Measurements from ENCODE around the gene PEX1.
"Not testable (repeated sequence)": the region's sequence is repeated elsewhere in the genome, so short reads cannot be mapped to it uniquely, and the experiment has no call there.

The PEX1 gene

GRCh38 chr7:92503767-92504166 lies 24.6 kb downstream of the PEX1 start:
- DNase-seq = no peak

DNA sequence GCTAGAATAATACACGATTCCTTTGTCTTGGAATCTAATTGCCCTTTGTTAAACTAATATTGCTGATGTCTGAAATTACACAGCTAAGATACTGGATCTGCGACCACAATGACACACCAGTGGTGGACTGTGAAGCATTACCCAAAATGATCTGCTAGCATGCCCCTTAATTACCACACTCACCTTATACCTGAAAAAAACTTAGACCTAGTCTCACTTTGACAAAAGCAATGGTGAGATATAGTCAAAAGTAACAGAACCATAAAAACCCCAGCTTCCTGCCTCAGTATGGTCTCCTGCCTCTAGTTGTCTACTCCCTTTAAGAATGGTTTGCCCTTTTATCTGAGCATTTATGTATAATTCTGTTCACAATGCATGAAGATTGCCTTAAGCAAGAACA lies 29.8 kb downstream of the PEX1 start:
- DNase-seq = no peak

DNA sequence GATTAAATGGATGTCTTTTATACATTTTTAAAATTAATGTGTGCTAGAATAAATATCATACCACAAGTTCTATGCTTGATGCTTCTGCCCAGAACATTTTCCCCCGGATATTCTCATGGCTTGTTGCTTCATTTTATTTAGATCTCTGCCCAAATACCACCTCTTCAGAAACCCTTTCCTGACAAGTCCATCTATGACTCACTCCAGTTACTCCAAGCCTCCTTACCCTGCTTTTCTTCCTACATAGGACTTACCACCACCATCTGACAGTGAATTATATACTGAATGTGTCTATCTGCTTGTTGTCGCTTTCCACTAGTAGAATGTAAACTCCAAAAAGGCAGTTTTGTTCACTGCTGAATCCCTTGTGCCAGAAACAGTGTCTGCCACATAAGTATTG lies 31.4 kb downstream of the PEX1 start:
- no peak for DNase-seq

- no peak for DNase-seq
Observed at GRCh38 chr7:92489634-92490033, 38.7 kb downstream of the PEX1 start.

- DNase-seq = no peak
Observed at GRCh38 chr7:92487804-92488203, 40.5 kb downstream of the PEX1 start.

DNA sequence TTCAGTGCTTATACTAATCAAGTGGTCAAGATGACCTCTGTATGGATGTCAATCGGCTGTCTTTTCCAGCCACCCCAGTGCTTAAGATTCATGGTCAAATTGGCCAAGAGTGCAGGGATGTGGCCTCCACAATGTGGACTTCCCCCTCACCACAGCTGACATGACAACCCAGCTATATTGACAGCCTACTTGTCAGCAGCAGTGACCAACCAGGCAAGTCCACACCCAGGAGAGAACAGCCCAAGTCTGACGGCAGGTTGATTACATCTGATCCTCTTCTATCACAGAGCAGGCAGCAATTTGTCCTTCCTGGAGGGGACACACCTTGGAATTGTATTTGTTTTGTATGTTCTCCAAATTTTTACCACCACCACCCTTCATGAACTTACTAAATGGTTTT lies 42.3 kb downstream of the PEX1 start:
- no peak for DNase-seq

- no peak for DNase-seq
Observed at GRCh38 chr7:92485267-92485892, 42.9 kb downstream of the PEX1 start.

- not testable (repeated sequence) for DNase-seq
Observed at GRCh38 chr7:92484226-92484625, 44.1 kb downstream of the PEX1 start.

GRCh38 chr7:92483624-92484023 lies 44.7 kb downstream of the PEX1 start:
- not testable (repeated sequence) for DNase-seq

DNA sequence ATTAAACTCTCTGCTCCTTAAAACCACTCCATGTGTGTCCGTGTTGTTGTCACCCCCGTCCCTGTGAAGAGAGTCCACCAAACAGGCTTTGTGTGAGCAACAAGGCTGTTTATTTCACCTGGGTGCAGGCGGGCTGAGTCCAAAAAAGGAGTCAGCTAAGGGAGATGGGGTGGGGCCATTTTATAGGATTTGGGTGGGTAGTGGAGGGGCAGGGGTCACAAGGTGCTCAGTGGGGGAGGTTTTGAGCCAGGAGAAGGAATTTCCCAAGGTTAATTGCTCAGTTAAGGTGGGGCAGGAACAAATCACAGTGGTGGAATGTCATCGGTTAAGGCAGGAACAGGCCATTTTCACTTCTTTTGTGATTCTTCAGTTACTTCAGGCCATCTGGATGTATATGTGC lies 49.2 kb downstream of the PEX1 start:
- DNase-seq = not testable (repeated sequence)

- no peak for DNase-seq
Observed at GRCh38 chr7:92478711-92479110, 49.6 kb downstream of the PEX1 start.

DNA sequence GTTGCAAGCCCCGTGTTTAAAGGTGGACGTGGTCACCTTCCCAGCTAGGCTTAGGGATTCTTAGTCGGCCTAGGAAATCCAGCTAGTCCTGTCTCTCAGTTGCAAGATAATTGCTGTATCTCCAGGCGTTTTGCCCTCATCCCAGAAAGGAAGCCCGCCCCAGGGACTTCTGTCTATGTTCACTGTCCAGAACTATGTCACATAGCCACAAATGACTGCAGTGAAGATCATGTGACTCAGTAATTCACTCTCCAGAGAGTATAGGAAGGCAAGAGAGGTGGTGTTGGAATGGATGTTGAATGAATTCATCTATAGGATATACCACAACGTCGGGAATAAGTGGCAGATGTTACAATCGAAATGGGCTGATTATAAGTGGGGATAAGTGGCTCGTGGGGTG lies 50.2 kb downstream of the PEX1 start:
- no peak for DNase-seq

GRCh38 chr7:92477681-92478080 lies 50.6 kb downstream of the PEX1 start, which contains the start of gene ERVW-1:
Gene ERVW-1 (minus strand): TSS chr7:92477946. CDS start chr7:92470381, 7,565 bp downstream.
- not testable (repeated sequence) for DNase-seq

DNA sequence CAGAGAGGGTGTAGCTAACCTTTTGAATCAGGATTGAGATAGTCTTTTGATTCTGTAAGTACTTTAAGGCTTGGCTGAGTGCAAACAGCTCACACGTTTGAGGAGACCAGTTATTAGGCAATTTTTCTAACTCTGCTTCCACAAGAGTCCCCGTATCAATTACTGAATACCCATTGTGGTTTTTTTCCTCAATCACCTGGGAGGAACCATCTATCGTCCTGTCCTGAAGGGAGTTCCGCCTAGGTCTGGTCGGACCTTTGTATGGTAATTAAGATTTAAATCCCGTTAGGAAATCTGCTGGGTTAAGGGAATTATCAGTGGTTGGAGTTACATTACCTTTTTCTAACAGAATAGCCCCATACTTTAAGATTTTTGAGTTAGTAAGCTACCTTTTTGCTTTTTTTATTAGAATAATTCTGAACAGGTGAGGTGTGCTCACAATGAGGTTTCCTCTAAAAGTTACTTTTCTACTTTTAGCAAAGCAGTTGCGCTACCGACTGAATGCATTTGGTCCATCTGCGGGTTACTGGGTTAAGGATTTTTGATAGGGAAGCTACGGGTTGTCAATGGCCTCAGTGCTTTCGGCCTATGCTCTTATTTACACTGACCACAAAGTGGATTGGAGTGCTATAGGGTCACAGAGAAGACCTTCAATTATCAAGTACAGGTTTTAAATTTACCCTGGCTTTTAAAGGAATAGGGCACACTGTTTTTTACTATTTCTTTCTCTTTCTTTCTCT lies 52.3 kb downstream of the PEX1 start:
- not testable (repeated sequence) for DNase-seq

DNA sequence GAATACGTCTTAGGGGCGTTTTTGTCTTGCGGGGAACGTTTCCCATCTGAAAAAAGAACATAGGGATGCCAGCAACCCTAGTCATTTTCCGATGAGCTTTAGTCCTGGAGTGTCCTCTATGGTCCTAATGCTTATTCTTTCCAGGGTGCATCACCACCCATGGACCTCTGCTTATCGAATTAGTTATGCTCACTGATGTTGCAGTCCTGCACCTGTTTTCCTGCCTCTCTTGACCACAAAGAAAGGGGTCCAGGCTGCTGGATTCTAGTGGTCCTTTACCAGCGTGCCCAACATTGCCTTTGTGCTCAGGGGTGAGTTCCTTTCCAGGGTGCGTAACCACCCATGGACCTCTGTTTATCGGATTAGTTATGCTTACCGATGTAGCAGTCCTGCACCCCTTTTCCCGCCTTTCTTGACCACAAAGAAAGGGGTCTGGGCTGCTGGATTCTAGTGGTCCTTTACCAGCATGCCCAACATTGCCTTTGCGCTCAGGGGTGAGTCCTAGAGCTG lies 53.0 kb downstream of the PEX1 start:
- not testable (repeated sequence) for DNase-seq

- not testable (repeated sequence) for DNase-seq
Observed at GRCh38 chr7:92473989-92474388, 54.3 kb downstream of the PEX1 start.

- not testable (repeated sequence) for DNase-seq
Observed at GRCh38 chr7:92468589-92468988, 59.7 kb downstream of the PEX1 start.

- DNase-seq = no peak
Observed at GRCh38 chr7:92466682-92467081, 61.6 kb downstream of the PEX1 start.

DNA sequence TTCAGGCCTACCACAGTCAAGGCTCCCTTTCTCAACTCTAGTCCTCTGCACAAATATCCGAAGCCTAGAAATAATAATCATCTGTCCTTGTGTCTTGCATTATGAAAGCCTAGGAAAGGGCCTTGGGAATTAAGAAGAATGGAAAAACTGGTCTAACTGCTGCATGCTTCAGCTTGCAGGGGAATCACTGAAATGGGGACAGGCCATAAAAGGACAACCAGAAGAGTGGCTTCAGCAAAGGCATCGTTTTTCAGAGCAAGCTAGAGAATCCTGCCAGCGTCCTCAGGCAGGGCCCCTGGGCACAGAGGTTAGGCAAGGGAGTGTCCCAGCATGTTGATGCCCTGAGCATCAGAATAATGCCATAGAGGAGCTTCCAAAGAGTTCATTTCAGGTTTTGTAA lies 63.8 kb downstream of the PEX1 start:
- no peak for DNase-seq

- DNase-seq = no peak
Observed at GRCh38 chr7:92462560-92462959, 65.8 kb downstream of the PEX1 start.

DNA sequence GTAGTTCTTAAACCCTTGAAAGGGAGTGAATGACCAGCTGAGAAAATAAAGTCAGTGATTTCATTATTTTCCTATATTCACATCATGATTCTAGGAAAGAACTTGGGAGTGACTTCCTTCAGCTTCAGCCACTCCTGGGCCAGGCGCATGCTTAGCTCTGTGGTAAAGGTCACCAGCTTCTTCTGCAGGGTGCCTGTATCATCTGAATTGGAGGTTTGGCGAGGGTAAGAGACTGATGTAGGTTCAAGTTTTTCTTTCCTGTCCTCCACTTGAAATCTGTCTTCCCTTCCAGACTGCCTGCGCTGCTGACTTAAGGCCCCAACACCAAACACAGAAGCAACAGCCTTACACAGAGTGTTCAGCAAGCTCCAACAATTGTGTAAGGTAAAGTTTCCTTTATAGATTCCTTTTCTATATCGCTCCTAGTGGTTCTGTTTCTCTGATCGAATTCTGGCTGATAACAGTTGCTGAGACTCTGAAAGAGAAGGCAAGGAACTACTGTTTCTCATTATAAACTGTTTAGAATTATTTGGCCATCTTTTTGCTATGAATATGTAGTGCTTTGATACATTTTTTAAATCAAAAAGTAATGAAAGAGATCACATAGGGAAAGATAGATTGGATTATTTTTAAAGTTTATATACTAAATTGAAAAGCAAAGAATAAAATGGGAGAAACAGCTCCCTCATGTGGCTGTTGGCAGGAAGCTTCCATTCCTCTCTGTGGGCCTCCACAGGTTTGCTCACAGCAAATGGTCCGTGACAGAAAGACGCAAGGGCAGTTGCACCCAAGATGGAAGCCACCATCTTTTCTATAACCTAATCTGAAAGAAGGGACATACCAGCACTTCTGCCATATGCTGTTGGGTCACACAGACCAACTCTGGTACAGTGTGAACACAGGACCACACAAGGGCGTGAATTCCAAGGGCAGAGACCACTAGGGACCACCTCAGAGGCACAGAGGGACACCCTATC lies 67.0 kb downstream of the PEX1 start:
- DNase-seq = no peak

GRCh38 chr7:92460510-92460909 lies 67.8 kb downstream of the PEX1 start:
- no peak for DNase-seq

GRCh38 chr7:92460109-92460508 lies 68.2 kb downstream of the PEX1 start:
- DNase-seq = no peak
